HG03571 (cell line): Measurements from ENCODE around the gene P2RX2.
"Not testable (repeated sequence)": the region's sequence is repeated elsewhere in the genome, so short reads cannot be mapped to it uniquely, and the experiment has no call there.

Experiments used
- ATAC-seq: cut with Tn5 transposase; IDR thresholded peaks from one replicate; pipeline ENCODE4 v1.9.1; 2021; ENCODE audit not compliant: unreplicated experiment

The P2RX2 gene

GRCh38 chr12:132583411-132583710 lies 35.2 kb upstream of the P2RX2 start:
- no peak for ATAC-seq

DNA sequence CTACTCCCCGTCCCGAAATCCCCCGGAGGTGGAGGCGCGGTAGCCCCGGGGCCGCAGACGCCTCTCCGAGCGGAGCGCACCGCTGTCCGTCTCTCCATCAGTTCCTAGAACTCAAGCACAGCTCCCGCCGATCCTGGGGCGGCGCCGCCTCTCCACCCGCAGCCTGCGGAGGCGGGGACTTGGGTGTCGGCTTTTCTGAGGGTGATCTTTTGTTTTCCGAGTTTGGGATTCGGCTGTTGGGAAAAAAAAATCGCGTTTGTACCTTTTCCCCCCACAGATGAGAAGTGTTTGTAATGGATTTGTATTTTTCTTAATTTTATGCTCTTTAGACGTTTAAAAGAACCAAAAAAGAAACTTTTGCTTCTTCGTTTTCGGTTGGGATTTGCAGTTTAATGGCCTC lies 34.8 kb upstream of the P2RX2 start:
- ATAC-seq, result no peak

- ATAC-seq, result no peak
These were observed 34.1 kb upstream of the P2RX2 start for GRCh38 chr12:132584429-132584828.

GRCh38 chr12:132585177-132585576 lies 33.4 kb upstream of the P2RX2 start:
- ATAC-seq, result no peak

DNA sequence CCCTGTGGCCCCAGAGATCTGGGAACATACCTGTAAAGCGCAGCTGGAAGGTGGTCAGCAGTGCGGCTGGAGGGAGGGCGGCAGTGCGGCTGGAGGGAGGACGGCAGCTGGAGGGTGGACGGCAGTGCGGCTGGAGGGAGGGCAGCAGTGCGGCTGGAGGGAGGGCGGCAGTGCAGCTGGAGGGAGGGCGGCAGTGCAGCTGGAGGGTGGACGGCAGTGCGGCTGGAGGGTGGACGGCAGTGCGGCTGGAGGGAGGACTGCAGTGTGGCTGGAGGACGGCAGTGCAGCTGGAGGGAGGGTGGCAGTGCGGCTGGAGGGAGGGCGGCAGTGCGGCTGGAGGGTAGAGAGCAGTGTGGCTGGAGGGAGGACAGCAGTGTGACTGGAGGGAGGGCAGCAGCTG lies 31.6 kb upstream of the P2RX2 start:
- ATAC-seq, result no peak

DNA sequence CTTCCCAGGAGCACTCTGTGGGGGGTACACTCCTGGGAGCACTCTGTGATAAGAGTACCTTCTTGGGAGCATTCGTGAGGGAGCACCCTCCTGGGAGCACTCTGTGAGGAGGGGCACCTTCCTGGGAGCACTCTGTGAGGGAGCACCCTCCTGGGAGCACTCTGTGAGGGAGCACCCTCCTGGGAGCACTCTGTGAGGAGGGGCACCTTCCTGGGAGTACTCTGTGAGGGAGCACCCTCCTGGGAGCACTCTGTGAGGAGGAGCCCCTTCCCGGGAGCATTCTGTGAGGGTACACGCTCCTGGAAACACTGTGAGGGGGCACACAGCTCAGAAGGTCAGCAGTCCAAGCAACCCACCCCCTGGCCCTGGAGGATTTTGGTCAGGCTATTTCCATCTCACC lies 30.8 kb upstream of the P2RX2 start:
- no peak for ATAC-seq

DNA sequence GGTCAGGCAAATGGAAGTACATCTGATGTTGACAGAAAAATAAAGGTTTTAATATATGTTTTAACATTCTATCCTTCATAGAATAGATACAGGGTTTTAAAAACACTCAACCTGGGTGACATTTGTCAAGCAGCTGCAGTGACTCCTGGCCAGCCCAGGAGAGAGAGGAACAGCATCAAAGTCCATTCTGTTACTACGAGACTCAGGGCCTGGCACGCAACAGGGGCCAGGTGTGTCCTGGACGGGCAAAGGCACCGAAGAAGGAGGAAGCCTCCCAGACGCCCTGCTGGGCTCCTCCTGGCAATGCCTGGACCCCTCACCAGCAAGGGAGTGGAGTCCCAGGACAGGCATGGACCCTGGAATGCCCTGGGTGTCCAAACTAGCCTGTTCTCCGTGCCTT lies 30.3 kb upstream of the P2RX2 start:
- no peak for ATAC-seq

GRCh38 chr12:132588821-132589669 lies 29.5 kb upstream of the P2RX2 start:
- no peak for ATAC-seq

- no peak for ATAC-seq
These were observed 27.3 kb upstream of the P2RX2 start for GRCh38 chr12:132591107-132591935.

- no peak for ATAC-seq
These were observed 26.1 kb upstream of the P2RX2 start for GRCh38 chr12:132592282-132592970.

DNA sequence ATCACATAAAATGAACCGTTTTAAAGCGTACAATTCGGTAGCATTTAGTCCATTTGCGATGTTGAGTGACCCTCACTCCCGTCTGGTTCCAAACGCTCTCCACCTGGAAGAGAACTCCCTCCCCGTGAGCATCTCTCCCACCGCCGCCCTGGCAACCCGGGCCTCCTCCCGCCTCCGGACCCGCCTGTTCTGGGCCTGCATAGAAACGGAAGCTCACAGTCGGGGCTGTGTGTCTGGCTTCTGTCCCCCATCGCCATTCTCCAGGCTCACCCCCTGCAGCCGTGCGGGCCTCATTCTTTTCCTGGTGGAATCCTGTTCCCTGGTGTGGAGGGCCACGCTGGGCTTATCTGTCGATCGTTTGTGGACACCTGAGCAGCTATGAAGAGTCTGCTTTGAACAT lies 25.5 kb upstream of the P2RX2 start:
- ATAC-seq, result no peak

DNA sequence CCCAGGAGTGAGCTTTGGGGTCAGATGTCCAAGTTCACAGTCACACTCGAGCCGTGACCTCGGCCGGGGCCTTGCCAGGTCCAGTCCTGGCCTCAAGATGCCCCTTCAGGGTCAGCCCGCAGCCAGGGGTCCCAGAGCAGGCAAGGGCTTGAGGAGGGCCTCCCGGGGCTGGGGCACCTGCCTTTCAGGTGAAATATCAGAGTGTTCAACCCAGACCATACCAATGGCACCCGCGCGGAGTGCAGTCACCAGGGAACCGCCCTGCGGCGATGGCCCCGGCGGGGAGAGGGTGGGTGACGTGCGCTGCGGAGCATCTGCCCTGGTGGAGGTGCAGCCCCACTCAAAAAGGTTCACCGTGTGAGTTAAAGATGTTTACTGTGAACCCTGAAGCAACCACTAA lies 25.1 kb upstream of the P2RX2 start:
- no peak for ATAC-seq

DNA sequence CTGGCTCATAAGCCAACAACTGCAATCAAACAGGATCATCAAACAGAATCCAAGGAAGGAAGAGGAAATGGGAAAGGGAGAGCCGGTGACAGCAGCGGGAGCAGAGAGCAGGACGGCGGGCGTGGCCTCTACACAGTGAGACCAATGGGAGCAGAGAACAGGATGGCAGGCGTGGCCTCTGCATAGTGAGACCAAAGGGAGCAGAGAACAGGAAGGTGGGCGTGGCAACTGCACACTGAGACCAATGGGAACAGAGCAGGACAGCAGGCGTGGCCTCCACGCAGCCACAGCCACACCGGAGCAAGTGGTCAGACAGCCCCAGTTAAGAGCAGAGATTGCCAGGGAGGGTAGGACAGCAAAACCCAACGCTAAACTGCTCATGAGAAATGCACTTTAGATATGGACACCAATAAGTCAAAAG lies 24.6 kb upstream of the P2RX2 start:
- ATAC-seq, result no peak

- ATAC-seq, result no peak
These were observed 23.4 kb upstream of the P2RX2 start for GRCh38 chr12:132595183-132595582.

DNA sequence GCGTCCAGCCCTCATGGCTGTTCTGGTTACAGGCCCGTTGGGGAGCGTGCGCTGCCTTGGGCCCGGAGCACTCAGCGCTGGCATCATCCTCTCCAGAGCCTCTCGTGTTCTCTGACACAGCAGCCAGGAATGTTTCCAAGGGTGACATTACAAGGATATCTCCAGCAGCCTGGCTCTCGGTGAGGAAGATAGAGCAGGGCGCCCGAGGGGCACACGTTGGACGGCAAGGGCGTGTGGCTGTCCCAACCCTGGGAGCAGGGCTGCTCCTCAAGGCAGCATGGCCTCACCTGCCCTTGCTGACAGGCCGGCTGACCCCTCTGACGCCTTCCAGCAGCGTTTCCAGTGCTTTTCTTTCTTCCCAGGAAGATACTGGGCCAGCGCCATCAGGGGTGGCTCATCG lies 22.6 kb upstream of the P2RX2 start:
- ATAC-seq, result no peak

DNA sequence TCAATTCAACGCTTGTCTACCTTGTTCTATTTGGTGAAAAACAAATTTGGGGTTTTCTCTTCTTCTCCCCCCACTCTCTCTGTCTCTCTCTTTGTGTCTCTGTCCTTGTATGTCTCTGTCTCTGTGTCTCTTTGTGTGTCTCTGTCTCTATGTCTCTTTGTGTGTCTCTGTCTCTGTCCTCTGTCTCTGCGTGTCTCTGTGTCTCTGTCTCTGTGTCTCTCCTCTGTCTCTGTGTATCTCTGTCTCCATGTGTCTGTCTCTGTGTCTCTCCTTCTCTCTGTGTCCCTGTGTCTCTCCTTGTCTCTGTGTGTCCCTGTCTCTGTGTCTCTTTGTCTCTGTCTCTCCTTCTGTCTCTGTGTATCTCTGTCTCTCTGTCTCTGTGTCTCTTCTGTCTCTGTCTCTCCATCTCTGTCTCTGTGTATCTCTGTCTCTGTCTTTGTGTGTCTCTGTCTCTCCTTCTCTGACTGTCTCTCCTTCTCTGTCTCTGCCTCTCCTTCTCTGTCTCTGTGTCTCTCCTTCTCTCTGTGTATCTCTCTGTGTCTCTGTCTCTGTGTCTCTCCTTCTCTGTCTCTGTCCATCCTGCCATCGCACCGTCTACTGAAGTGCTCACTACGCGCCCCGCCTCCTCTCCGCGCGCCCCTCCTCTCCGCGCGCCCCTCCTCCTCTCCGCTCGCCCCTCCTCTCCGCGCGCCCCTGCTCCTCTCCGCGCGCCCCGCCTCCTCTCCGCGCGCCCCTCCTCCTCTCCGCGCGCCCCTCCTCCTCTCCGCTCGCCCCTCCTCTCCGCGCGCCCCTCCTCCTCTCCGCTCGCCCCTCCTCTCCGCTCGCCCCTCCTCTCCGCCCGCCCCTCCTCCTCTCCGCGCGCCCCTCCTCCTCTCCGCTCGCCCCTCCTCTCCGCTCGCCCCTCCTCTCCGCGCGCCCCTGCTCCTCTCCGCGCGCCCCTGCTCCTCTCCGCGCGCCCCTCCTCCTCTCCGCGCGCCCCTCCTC lies 21.0 kb upstream of the P2RX2 start:
- no peak for ATAC-seq

DNA sequence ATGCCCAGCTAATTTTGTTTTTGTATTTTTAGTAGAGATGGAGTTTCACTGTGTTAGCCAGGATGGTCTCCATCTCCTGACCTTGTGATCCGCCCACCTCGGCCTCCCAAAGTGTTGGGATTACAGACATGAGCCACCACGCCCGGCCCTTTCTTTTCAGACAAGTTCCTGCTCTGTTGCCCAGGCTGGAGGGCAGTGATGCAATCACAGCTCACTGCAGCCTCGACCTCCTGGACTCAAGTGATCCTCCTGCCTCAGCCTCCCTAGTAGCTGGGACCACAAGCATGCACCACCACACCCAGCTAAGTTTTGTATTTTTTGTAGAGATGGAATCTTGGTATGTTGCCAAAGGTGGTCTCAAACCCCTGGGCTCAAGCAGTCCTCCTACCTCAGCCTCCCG lies 19.1 kb upstream of the P2RX2 start:
- not testable (repeated sequence) for ATAC-seq

GRCh38 chr12:132600048-132601032 lies 18.2 kb upstream of the P2RX2 start:
- ATAC-seq, result no peak

- ATAC-seq, result no peak
These were observed 17.2 kb upstream of the P2RX2 start for GRCh38 chr12:132601171-132601883.
